H9 (cell line): ENCODE data around the gene EMC8. TPM values are rescaled to one million over a fixed set of nuclear protein-coding genes. Genes with fewer than 3 reads are reported as not detected.

Experiments
- DNase-seq: peaks from one replicate; pipeline ENCODE4 v3.0.0-alpha.2; 2017
- H2AFZ ChIP-seq: one replicate; pipeline ENCODE4 v1.6.1; 2013; ENCODE audit warnings: mild to moderate bottlenecking, low read length, control low read depth, moderate library complexity
- H2AK5ac ChIP-seq: 2 replicates; pipeline ENCODE4 v1.6.1; 2013; ENCODE audit warnings: low read length, control low read depth, mixed read lengths; ENCODE audit not compliant: insufficient read length
- H2BK120ac ChIP-seq: one replicate; pipeline ENCODE4 v1.6.1; 2013; ENCODE audit warnings: low read depth, mild to moderate bottlenecking, low read length, control low read depth, inconsistent platforms; ENCODE audit not compliant: poor library complexity, severe bottlenecking
- H2BK12ac ChIP-seq: 2 replicates; pipeline ENCODE4 v1.6.1; 2013; ENCODE audit warnings: low read length, control low read depth, mixed read lengths, low read depth; ENCODE audit not compliant: insufficient read length
- H2BK15ac ChIP-seq: 2 replicates; pipeline ENCODE4 v1.6.1; 2013; ENCODE audit warnings: low read depth, low read length, control low read depth
- H2BK20ac ChIP-seq: one replicate; pipeline ENCODE4 v1.6.1; 2013; ENCODE audit warnings: low read depth, mild to moderate bottlenecking, low read length, control low read depth, inconsistent platforms; ENCODE audit not compliant: poor library complexity, severe bottlenecking
- H2BK5ac ChIP-seq: 2 replicates; pipeline ENCODE4 v1.6.1; 2013; ENCODE audit warnings: low read length, control low read depth, mixed read lengths; ENCODE audit not compliant: insufficient read length
- H3K14ac ChIP-seq: 2 replicates; pipeline ENCODE4 v1.6.1; 2013; ENCODE audit warnings: low read length, control low read depth; ENCODE audit not compliant: insufficient read depth
- H3K18ac ChIP-seq: 2 replicates; pipeline ENCODE4 v1.6.1; 2013; ENCODE audit warnings: low read depth, mild to moderate bottlenecking, mixed read lengths, low read length, control low read depth; ENCODE audit not compliant: insufficient read length
- H3K23ac ChIP-seq: 2 replicates; pipeline ENCODE4 v1.6.1; 2013; ENCODE audit warnings: low read length, control low read depth, mixed read lengths, low read depth; ENCODE audit not compliant: insufficient read length
- H3K23me2 ChIP-seq: 2 replicates; pipeline ENCODE4 v1.6.1; 2013; ENCODE audit warnings: low read depth, mild to moderate bottlenecking, mixed read lengths, low read length, control low read depth; ENCODE audit not compliant: insufficient read length, poor library complexity, severe bottlenecking
- H3K27ac ChIP-seq: 2 replicates; pipeline ENCODE4 v1.5.1; 2013; ENCODE audit warnings: low read length, control low read depth, mixed read lengths, low read depth; ENCODE audit not compliant: insufficient read length
- H3K27me3 ChIP-seq: 2 replicates; pipeline ENCODE4 v1.6.1; 2013; ENCODE audit warnings: low read length, control low read depth, inconsistent platforms; ENCODE audit not compliant: insufficient read depth
- H3K4ac ChIP-seq: 2 replicates; pipeline ENCODE4 v1.6.1; 2013; ENCODE audit warnings: low read depth, mild to moderate bottlenecking, control low read depth, inconsistent platforms, low read length, moderate library complexity
- H3K4me1 ChIP-seq: 2 replicates; pipeline ENCODE4 v1.6.1; 2013; ENCODE audit warnings: low read length, control low read depth, inconsistent platforms; ENCODE audit not compliant: insufficient read depth
- H3K4me2 ChIP-seq: 2 replicates; pipeline ENCODE4 v1.6.1; 2013; ENCODE audit warnings: low read length, control low read depth, mixed read lengths; ENCODE audit not compliant: insufficient read length, insufficient read depth
- H3K56ac ChIP-seq: 2 replicates; pipeline ENCODE4 v1.6.1; 2013; ENCODE audit warnings: low read depth, mild to moderate bottlenecking, mixed read lengths, low read length, control low read depth; ENCODE audit not compliant: insufficient read length
- H3K79me1 ChIP-seq: 2 replicates; pipeline ENCODE4 v1.6.1; 2013; ENCODE audit warnings: low read depth, mild to moderate bottlenecking, moderate library complexity, low read length, control low read depth, inconsistent platforms; ENCODE audit not compliant: insufficient read depth, poor library complexity, severe bottlenecking
- H3K79me2 ChIP-seq: 2 replicates; pipeline ENCODE4 v1.6.1; 2013; ENCODE audit warnings: low read length, control low read depth, inconsistent platforms; ENCODE audit not compliant: insufficient read depth
- H3K9ac ChIP-seq: 2 replicates; pipeline ENCODE4 v1.6.1; 2013; ENCODE audit warnings: low read length, control low read depth, mixed read lengths; ENCODE audit not compliant: insufficient read length; ENCODE audit errors: extremely low read depth
- H3K9me3 ChIP-seq: one replicate; pipeline ENCODE4 v1.6.1; 2013; ENCODE audit warnings: low read depth, low read length, inconsistent platforms; ENCODE audit not compliant: control insufficient read depth
- H3T11ph ChIP-seq: one replicate; pipeline ENCODE4 v1.6.1; 2013; ENCODE audit warnings: mild to moderate bottlenecking, low read length, control low read depth, inconsistent platforms
- H4K20me1 ChIP-seq: one replicate; pipeline ENCODE4 v1.6.1; 2013; ENCODE audit not compliant: control insufficient read depth, insufficient read length, insufficient read depth
- H4K5ac ChIP-seq: 2 replicates; pipeline ENCODE4 v1.6.1; 2013; ENCODE audit warnings: low read depth, mild to moderate bottlenecking, mixed read lengths, low read length, control low read depth; ENCODE audit not compliant: insufficient read length
- H4K8ac ChIP-seq: replicated peaks from 2 replicates; pipeline ENCODE4 v1.6.1; 2013; ENCODE audit warnings: low read length, control low read depth, mixed read lengths, low read depth; ENCODE audit not compliant: insufficient read length
- H4K91ac ChIP-seq: 2 replicates; pipeline ENCODE4 v1.6.1; 2013; ENCODE audit warnings: low read depth, mild to moderate bottlenecking, moderate library complexity, mixed read lengths, low read length, control low read depth; ENCODE audit not compliant: insufficient read length
- H3K27ac Mint-ChIP-seq, 3 experiments: 2 replicates in 2 of 3; 3 replicates in 1 of 3; pipeline ENCODE4 v1.8.0; 2020 to 2021; ENCODE audit warnings: mixed read lengths in 3 of 3, mild to moderate bottlenecking in 1 of 3, moderate library complexity in 1 of 3
- H3K27me3 Mint-ChIP-seq: 2 replicates; pipeline ENCODE4 v1.8.0; 2021; ENCODE audit warnings: low read depth, mild to moderate bottlenecking, moderate library complexity, mixed read lengths
- H3K36me3 Mint-ChIP-seq, 3 experiments: 2 replicates in 2 of 3; 3 replicates in 1 of 3; pipeline ENCODE4 v1.8.0; 2020 to 2021; ENCODE audit warnings: low read depth in 3 of 3, mixed read lengths in 3 of 3; ENCODE audit not compliant: insufficient read depth in 1 of 3
- H3K4me1 Mint-ChIP-seq, 2 experiments: 2 replicates each; pipeline ENCODE4 v1.8.0; 2020; ENCODE audit warnings: mixed read lengths in 2 of 2
- H3K4me3 Mint-ChIP-seq, 2 experiments: 2 replicates in 1 of 2; 3 replicates in 1 of 2; pipeline ENCODE4 v1.8.0; 2020 to 2021; ENCODE audit warnings: mild to moderate bottlenecking in 2 of 2, mixed read lengths in 2 of 2, moderate library complexity in 1 of 2
- H3K9me3 Mint-ChIP-seq, 2 experiments: 2 replicates in 1 of 2; 3 replicates in 1 of 2; pipeline ENCODE4 v1.8.0; 2020; ENCODE audit warnings: mild to moderate bottlenecking in 2 of 2, mixed read lengths in 2 of 2, moderate library complexity in 1 of 2
- CTCF ChIP-seq: fragments of 200-600 bp; sonication (generic); conservative IDR thresholded peaks from 3 replicates; pipeline ENCODE4 v1.8.0; 2021; ENCODE audit warnings: antibody characterized with exemption, mild to moderate bottlenecking
- WGBS: extraction: QIAGEN DNeasy Blood & Tissue Kit; methylation state at CpG from one replicate; pipeline ENCODE4 v1.1.7; 2013; ENCODE audit warnings: missing lambda C conversion rate, low lambda C conversion rate, mixed read lengths; ENCODE audit not compliant: insufficient read length; ENCODE audit errors: extremely low coverage; 5-methylcytosine and 5-hydroxymethylcytosine counted together
- total RNA-seq: library from RNA; stranded (reverse); gene quantifications from 2 replicates; pipeline ENCODE4 v1.2.1, GENCODE V29; 2021

Gene EMC8
- total RNA-seq, 1 experiment from 2014 or later = 52.3 TPM

GRCh38 chr16:85765211-85765610 lies 34.1 kb downstream of the EMC8 start:
- Histone ChIP-seq H3K9me3 (no peaks in the 10 kb centered on the region), H3K56ac (no peak overlapping the region), H2BK15ac (no peak overlapping the region), H3K27me3 (no peaks in the 10 kb centered on the region), H2BK20ac (no peak overlapping the region), H4K5ac (no peak overlapping the region), H3K18ac (no peak overlapping the region), H3T11ph (no peak overlapping the region), H2AK5ac (no peak overlapping the region), H3K79me2 (no peaks in the 10 kb centered on the region), H3K23ac (no peak overlapping the region), H2AFZ (no peak overlapping the region), H4K91ac (no peak overlapping the region), H3K4me1 (peaks cover 3% of the 10 kb centered on the region; the same call in 1 of the 2 replicates), H2BK5ac (no peak overlapping the region), H3K79me1 (no peaks in the 10 kb centered on the region), H3K27ac (no peak overlapping the region), H3K9ac (no peak overlapping the region), H4K20me1 (no peaks in the 10 kb centered on the region), H2BK12ac (no peak overlapping the region), H3K14ac (no peak overlapping the region), H2BK120ac (no peak overlapping the region), H3K4ac (no peak overlapping the region), H4K8ac (no peak overlapping the region), H3K4me2 (no peak overlapping the region), H3K23me2 (no peaks in the 10 kb centered on the region)
- H3K36me3 Mint-ChIP-seq = no peaks in the 10 kb centered on the region; a peak in 2 of 7 replicates
- no CpG with 5 or more reads among the region's 8 CpGs for WGBS
- H3K4me3 Mint-ChIP-seq = no peak overlapping the region
- peaks cover 5% of the 10 kb centered on the region for H3K27me3 Mint-ChIP-seq
- no peaks in the 10 kb centered on the region for H3K9me3 Mint-ChIP-seq
- H3K4me1 Mint-ChIP-seq = peaks cover 25 to 41% of the 10 kb centered on the region in 2 experiments
- no peak overlapping the region for H3K27ac Mint-ChIP-seq
- DNase-seq = no peak
- no peak for TF ChIP-seq CTCF
